Vagina (tissue), 2 donors: ENCODE measurements around the gene NEDD8.

Experiments used
- POLR2A ChIP-seq, 2 donors: fragments of 450-650 bp; IDR thresholded peaks; one replicate each; pipeline ENCODE4 v1.6.1; 2017; ENCODE audit warnings: antibody characterized with exemption in 2 of 2, mild to moderate bottlenecking in 2 of 2, moderate library complexity in 2 of 2
- POLR2AphosphoS5 ChIP-seq, 2 donors: sonication (generic); formaldehyde crosslinking; IDR thresholded peaks; one replicate each; pipeline ENCODE4 v1.9.0; 2017; ENCODE audit warnings: antibody characterized with exemption in 2 of 2, mild to moderate bottlenecking in 2 of 2, low read depth in 1 of 2; ENCODE audit not compliant: insufficient read depth in 1 of 2
- TF ChIP-seq, protein P1 (sequence below), 3 experiments: fragments of 450-650 bp in 2 of 3; fragments of 200-600 bp in 1 of 3; sonication (generic) in 1 of 3; IDR thresholded peaks; one replicate each; pipeline ENCODE4 v1.5.1; 2017 to 2019; ENCODE audit warnings: antibody characterized with exemption in 3 of 3, mild to moderate bottlenecking in 2 of 3, moderate library complexity in 2 of 3

DNA sequence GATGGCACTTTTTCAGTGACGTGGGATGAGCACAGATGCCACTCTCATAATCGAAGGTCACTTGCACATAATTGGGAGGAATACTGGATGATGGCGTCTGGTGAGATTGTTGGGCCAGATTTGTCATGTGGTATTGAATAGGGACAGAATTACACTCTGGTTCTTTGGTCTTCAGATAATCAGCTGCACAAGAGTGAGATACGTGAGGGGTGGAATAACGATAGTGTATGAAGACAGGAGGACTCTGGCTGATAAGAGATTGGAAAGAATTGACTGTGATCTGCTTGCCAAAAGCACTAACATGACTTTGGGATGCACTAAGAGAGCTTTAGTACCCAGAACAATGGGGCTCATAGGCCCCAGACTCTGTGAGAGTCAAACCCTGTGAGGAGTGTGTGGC is 46.3 kb upstream of the NEDD8 start:
- TF ChIP-seq POLR2AphosphoS5 (IDR thresholded peaks at IDR 0.05; ENCODE audit: insufficient read depth in 1 of 2, low read depth in 1 of 2) = no peak
- TF ChIP-seq, protein P1, sequence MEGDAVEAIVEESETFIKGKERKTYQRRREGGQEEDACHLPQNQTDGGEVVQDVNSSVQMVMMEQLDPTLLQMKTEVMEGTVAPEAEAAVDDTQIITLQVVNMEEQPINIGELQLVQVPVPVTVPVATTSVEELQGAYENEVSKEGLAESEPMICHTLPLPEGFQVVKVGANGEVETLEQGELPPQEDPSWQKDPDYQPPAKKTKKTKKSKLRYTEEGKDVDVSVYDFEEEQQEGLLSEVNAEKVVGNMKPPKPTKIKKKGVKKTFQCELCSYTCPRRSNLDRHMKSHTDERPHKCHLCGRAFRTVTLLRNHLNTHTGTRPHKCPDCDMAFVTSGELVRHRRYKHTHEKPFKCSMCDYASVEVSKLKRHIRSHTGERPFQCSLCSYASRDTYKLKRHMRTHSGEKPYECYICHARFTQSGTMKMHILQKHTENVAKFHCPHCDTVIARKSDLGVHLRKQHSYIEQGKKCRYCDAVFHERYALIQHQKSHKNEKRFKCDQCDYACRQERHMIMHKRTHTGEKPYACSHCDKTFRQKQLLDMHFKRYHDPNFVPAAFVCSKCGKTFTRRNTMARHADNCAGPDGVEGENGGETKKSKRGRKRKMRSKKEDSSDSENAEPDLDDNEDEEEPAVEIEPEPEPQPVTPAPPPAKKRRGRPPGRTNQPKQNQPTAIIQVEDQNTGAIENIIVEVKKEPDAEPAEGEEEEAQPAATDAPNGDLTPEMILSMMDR (IDR thresholded peaks at IDR 0.05) = no peak
- no peak for TF ChIP-seq POLR2A (IDR thresholded peaks at IDR 0.05)
